Stimulated activated CD8-positive, alpha-beta memory T cell treated with anti-CD3 and anti-CD28 coated beads, Interleukin-12 subunit alpha, Interleukin-12 subunit beta, amount 100 ng/mL, for 1 hour (primary cell): ENCODE data around the gene GORASP2.

ENCODE experiments used
- DNase-seq: peaks from one replicate; pipeline ENCODE4 v3.0.0-alpha.2; 2020; ENCODE audit warnings: low read depth

The GORASP2 gene

GRCh38 chr2:170923799-170924198 lies 5.3 kb upstream of the GORASP2 start:
- DNase-seq: no peak

GRCh38 chr2:170924969-170925368 lies 4.1 kb upstream of the GORASP2 start:
- DNase-seq: no peak

GRCh38 chr2:170925923-170926322 lies 3.1 kb upstream of the GORASP2 start:
- no peak for DNase-seq

GRCh38 chr2:170926743-170927297 lies 2.2 kb upstream of the GORASP2 start:
- DNase-seq: no peak

GRCh38 chr2:170928036-170928823 lies 823 bp upstream of the GORASP2 start:
- DNase-seq: no peak

GRCh38 chr2:170929686-170930050 lies 615 bp downstream of the GORASP2 start:
- peak; percentile 9 for DNase-seq

- peak; percentile 33 for DNase-seq
These were observed 1.3 kb downstream of the GORASP2 start for GRCh38 chr2:170930131-170930990.

GRCh38 chr2:170930991-170931266 lies 1.9 kb downstream of the GORASP2 start:
- DNase-seq: no peak

- no peak for DNase-seq
These were observed 3.1 kb downstream of the GORASP2 start for GRCh38 chr2:170932166-170932565.

GRCh38 chr2:170932948-170933347 lies 3.9 kb downstream of the GORASP2 start:
- no peak for DNase-seq

GRCh38 chr2:170937709-170938379 lies 8.8 kb downstream of the GORASP2 start:
- no peak for DNase-seq

GRCh38 chr2:170940066-170940465 lies 11.0 kb downstream of the GORASP2 start:
- DNase-seq: no peak

- DNase-seq: no peak
These were observed 13.6 kb downstream of the GORASP2 start for GRCh38 chr2:170942615-170943014.

- DNase-seq: no peak
These were observed 14.0 kb downstream of the GORASP2 start for GRCh38 chr2:170943041-170943440.

- no peak for DNase-seq
These were observed 14.5 kb downstream of the GORASP2 start for GRCh38 chr2:170943596-170943995.

GRCh38 chr2:170944545-170944944 lies 15.5 kb downstream of the GORASP2 start:
- DNase-seq: no peak

- DNase-seq: no peak
These were observed 20.4 kb downstream of the GORASP2 start for GRCh38 chr2:170949415-170949814.

- DNase-seq: no peak
These were observed 21.2 kb downstream of the GORASP2 start for GRCh38 chr2:170950221-170950761.

GRCh38 chr2:170953941-170954340 lies 24.9 kb downstream of the GORASP2 start:
- DNase-seq: no peak

- no peak for DNase-seq
These were observed 34.3 kb downstream of the GORASP2 start for GRCh38 chr2:170963386-170963785.

GRCh38 chr2:170965446-170966225 lies 36.6 kb downstream of the GORASP2 start:
- no peak for DNase-seq
